Stimulated activated CD4-positive, alpha-beta T cell treated with anti-CD3 and anti-CD28 coated beads, TNF-alpha, amount 100 ng/mL, for 48 hours (primary cell): Measurements from ENCODE around the gene LRRC45.

Source experiments
- DNase-seq, 3 donors: peaks; one replicate each; pipeline ENCODE4 v3.0.0-alpha.2; 2020; ENCODE audit warnings: low read depth in 3 of 3

The LRRC45 gene

DNA sequence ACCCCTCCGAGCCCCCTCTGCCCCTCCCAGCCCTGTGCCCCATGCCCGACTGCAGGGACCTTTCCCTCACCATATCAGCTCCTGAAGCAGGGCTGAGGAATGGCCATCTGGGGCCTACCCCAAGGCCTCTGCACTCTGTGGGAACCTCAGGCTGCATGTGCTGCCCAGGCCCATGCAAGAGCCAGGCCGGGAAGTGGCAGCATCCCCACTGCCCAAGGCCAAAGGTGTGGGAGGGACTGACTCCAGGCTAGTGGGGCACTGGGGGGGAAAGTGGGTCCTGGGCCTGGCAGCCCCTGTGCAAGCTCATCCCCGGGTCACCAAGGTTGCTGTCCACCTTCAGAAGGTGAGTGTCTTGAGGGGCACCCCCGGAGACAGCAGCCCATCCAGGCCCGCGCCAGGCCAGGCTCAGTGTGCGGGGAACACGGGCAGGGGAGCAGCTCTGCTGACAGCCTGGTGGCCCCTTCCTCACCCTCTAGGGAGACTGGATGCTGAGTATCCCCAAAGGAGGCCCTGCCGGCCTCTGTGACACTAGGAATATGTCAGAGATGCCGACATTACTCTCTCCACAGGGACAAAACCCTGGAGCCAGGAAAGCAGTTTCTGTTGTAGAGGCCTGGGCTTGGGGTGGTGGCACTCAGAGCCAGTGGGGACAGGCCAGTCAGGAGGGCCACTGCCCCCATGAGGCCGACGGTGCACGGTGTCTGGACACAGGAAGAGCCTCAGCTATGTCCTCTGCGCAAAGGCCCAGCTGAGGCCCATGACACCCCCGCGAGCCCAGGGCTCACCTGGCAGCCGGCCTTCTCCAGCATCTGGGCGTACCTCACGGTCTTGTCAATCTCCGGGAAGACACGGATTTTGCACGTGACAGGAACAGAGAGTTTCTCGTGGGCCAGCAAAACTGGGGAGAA, 39.2 kb downstream of the LRRC45 start:
- DNase-seq = no peak

DNA sequence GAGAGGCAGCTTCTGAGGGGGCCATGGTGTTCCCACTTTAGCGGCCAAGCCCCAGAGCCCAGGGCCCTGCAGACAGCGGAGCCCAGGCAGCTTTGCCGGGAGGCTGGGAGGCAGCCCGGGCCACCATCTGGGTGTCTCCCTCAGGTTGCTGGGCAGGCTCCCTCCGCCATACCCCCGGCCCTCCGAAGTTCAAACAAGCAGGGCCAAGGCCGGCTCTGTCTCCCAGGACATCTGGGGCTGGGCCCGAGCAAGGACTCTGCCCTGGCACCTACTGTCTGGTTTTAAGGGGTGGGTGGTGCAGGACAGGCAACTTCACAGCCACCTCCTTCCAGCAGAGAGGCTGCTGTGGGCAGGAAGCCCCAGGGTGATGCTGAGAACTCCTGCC, 39.9 kb downstream of the LRRC45 start:
- DNase-seq = no peak

DNA sequence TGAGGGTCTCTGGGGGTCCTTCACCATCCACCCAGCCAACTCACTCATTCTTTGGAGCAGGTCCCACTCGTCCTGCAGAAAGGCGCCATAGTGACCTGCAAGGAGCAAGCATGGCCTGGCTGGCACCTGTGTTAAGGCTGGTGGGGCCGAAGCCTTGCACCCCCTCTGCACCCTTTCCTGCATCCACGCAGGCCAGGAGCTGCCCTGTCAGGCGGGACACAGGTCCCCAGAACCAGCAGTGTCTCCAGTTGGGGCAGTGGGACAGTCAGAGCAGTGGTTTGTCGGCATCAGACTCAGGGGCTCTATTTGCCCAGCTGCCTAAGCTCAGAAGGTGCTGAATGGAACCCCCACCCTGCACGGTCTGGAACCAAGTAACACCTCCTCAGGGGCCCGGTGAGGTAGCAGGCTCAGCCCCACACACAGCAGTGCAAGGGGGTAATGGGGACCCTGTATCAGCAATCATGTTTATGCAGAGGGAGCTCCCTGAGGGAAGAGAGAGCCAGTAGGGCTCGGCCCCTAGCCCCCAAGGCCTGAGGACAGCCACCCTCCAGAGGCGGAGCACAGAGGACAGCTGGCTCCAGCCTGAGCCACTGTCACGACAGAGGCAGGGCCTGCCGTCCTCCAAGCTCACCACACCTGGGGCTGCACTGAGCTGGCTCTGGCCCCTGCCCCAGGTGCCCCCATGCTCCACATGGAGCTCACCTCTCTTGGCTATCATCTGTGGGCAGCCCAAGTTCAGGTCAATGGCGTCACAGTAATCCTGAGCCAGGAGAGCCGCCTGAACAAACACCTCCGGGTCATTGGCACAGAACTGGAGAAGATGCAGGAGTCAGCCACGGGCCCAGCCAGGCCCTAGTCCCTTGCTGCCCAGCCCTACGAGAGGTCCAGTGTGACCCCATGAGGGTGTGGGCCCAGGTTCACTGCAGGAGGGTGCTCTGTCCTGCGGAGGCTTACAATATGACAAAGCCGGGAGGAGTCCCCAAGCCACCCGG, 40.6 kb downstream of the LRRC45 start:
- no peak for DNase-seq

DNA sequence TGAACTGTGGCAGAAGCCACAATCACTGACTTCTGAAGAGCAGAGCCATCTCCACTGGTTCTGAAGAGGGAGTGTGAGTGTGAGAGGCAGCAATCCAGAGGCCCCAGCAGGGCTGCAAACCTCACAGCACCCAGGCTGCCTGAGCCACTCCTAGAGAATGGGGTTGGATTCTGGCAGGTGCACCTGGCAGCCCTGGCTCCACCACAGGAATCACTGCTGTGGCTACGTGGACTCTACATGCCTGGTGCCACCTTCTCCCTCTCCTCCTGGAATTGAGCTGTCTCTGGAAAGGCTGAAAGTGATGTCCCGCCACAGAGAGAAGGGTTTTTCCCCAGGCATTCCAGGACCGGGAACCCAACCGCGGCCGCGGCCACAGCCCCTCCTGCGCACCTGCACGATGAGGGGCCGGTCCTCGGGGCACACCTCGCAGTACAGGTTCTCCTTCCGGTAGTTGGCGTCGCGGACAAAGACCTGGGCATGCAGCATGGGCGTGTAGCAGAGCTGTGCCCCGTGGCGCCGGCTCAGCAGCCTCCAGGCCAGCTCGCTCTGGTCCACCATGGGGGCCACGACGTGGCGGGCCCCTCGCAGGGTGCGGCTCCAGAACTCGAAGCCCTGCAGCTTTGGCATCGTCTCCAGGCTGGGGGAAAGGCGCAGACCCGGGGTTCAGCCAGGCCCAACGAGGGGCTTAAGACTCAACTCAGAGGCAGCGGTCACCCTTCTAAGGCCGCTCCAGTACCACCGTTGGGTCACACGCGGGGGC, 41.5 kb downstream of the LRRC45 start:
- no peak for DNase-seq

DNA sequence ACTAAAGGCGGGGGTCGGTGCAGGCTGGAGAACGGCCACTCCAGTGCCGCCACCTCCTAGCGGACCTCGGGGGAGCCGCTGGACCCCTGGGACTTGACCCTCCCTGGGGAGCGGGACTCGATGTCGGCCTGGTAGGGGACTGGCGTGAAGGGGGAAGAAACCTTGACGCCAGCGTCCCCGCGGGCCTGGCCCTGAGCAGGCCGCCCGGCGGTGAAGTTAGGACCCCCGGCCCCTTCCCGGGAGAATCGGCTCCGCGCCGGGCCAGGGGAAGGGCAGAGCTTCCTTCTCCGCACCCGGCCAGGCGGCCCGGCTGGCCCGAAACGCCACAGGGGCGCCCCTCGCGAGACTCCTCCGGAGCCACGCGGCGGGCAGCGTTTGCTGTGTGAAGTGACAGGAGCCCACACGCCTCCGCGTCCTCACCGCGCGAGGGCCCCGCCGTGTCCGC, 42.1 kb downstream of the LRRC45 start:
- DNase-seq = no peak

DNA sequence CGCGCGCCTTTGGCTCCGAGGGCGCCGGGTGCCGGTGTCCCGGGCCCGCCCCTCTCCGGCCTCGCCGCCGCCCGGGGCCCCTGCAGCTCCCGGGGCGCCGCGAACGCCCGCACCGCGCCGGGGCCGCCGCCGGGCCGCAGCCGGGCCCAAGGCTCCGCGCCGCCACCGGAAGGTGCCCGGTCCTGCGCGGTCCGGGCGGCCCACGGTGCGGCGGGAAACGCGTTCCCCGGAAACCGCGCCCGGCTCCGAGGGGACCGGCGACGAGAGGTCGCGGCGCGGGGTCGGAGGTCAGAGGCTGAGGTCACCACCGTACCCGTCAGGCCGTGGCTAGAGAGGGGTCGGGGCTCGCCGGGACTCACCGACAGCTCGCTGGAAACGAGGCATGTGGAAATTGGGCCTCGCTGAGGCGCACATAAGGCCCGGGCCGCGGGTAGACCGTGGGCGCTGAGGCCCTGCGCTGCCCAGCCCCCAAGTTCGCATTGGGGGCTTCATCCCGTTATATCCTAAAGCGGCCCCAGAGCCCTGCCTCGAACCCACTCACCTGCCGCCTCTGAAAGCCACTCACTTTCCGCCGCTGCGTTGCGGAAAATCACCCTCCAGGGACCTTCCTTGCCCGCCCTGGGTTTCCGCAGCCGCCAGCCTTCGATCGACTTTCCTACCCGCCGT, 42.7 kb downstream of the LRRC45 start, which contains the start of gene DUS1L:
TSS of gene DUS1L (minus strand) at position 167 of the 666 bp plus-strand sequence. CDS start 745 bp downstream, outside the sequence.
- DNase-seq = peak; percentile 49 to 61 (median 56)

DNA sequence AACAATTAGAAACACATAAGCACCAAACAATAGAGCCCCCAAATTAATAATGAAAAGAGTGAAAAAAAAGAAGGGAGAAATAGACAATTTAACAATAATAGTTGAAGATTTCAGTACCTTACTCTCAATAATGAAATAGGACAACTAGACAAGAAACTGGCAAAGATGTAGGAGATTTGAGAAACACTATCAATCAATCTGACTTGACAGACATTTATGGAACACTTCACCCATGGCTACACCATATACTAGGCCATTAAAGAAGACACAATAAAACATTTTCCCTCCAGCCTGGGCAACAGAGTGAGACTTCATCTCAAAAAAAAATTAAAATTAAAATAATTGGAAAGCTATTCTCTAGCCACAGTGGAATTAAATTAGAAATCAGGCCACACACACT, 47.5 kb downstream of the LRRC45 start:
- no peak for DNase-seq

DNA sequence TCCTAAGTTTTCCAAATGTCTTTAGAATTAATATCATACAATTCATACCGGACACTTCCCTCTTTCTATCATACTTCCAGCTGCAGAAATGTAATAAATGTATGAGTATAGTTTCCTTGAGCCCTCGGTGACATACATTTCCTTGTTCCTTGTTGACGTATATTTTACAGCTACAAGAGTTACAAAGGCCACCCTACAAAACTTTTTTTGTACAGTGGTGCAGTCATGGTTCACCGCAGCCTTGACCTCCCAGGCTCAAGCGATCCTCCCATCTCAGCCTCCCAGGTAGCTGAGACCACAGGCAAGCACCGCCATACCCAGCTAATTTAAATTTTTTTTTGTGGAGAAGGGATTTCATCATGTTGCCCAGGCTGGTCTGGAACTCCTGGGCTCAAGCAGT, 49.7 kb downstream of the LRRC45 start:
- no peak for DNase-seq

DNA sequence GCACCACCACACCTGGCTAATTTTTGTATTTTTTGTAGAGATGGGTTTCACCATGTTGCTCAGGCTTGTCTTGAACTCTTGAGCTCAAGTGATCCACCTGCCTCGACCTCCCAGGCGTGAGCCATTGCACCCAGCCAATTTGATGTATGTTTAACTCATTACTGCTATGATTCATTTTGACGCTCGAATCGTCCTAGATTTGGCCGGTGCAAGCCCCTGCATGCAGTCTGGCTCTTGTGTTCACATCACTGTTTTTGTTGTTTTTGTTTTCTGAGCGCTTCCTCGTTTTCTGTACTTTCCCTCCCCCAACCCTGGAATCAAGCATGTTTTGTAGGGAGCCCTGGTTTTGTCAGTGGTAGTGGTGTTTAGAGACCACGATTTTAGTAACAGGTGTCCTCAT, 50.3 kb downstream of the LRRC45 start:
- no peak for DNase-seq

DNA sequence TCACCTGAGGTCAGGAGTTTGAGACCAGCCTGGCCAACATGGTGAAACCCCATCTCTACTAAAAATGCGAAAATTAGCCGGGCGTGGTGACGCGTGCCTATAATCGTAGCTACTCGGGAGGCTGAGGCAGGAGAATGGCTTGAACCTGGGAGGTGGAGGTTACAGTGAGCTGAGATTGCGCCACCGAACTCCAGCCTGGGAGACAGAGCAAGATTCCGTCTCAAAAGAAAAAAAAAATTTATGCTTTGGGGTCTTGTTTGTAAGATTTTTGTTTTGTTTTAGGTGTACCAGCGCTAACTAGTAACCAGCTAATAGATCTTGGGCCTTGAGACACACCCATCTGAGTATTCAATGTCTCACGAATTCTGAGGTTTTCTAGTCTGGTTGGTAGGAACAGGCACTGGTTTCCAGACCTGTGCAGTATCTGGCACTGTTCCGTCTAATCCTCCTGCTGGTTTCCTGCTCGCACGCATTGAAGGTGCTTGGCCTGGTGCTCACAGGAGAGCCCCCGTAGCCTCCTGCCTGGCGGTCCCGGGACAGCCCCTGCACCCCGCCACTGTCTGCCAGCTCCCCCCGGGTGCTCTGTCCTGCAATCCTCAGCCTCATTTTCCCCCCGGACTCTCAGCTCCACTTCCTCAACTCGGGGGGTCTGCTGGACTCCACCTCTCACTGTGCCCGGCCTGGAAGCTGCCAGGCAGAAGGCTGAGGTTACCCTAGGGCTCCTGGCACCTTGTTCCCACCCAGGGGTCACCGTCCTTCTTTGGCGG, 53.1 kb downstream of the LRRC45 start:
- no peak for DNase-seq

DNA sequence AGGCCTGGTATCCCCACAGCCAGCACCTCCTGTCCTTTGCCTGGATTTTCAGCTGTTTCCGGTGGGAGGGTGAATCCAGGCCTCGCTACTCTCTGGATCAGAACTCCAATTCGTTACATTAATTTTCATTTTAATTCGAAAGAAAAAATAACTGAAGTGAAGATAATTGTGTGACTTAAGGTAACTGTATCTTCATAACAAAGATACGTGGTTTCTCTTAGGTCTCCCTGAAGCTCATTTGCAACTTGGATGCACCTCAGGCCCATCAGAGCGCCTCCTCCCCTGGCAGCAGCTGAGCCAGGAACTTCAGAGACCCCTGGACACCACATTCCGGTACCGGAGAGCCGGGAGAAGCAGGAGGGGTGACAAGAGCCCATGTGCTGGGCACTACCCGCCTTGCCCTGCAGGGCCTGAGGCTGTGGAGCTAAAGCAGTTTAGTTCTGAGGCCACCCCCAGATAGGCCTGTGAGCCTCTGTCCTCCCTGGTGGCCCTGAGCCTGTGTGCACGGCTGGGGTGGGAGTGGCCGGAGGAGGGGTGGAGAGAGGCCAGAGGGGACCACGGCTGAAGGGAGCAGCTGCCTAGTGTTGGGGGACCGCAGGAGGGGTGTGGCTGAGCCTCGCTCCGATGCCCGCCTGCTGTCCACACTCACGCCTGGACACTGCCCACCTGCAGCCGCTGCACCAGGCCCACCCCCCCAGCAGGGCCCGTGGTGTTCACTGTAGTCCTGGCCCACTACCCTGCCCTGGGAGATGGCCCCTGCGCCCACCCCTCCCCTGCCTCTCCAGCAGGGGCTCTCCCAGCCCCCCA, 53.9 kb downstream of the LRRC45 start:
- DNase-seq = no peak

DNA sequence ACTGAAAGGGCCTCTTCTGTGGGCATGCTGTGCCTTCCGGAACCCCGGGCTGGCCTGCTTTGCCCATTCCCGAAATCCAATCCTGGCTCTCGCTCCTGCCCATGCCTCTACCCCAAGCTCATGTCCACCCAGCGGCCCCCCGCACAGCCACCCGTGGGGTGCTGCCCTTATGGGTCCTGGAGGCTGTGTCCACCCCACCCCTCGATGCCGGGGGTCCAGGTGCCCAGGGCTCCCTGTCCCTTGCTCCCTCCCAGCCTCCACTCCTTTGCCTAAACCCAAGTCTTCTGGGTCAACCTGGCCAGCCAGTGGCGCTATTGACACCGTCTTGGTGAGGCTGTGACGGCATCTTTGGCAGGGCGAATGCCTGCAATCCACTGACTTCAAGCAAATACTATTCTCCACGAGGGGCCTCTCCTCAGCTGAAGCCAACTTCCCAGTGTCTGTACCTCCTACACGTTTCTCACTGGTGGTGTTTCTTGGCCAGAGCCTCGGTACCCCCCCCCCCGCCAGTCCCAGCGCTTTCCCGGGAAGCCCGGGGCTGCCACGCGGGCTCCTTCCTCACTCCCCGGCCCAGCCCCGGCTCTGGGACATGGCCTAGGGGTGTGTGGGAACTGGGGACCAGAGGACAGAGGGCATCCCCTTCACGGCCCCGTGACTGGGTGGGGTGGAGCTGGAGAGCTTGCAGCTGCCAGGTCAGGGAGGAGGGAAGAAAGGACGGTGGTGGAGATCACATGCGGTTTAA, 54.7 kb downstream of the LRRC45 start:
- no peak for DNase-seq

DNA sequence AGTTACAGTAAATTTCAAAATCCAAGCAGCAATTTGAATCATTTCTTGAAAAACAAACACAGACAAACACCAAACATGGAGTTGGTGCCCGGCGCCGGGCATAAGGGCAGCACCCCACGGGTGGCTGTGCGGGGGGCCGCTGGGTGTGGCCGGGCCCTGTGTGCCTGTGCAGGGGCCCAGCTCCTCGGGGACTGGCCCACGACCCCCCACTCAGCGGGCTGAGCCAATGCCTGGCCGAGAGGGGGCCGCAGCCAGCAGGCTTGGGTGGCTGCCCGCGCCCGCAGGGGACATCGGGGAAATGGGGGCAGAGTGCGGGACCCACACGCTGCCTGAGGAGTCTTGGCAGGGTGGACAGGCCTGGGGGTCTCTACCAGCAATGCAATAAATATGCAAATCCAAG, 55.3 kb downstream of the LRRC45 start:
- DNase-seq = no peak

DNA sequence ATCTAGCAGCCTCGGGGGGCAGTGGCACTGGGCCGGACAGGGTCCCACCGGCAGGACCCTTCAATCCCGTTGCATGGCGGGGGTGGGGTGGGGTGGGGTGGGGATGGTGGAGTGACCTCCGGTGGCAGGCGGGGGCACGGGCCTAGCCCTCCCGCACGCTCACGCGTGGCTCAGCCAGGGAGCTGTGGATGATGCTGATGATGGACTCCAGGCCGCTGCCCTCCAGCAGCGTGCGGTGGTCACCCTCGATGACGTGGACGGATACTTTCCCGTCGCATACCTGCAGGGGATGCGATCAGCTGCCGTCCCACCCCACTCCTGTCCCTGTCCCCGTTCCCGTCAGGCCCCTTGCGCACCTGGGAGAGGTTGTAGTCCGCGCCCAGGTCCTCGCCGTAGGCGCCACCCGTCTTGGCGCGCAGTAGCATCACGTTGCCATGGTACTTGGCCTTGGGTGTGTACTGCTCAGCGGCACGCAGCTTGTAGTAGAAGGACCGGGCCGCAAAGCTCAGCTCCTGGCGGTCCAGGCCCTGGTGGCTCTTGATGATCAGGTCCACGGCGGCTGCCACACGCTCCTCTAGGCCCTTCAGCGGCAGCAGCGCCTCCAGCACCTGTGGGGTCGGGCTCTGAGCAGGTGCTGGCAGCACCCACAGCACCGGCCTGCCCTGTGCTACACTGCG, 56.0 kb downstream of the LRRC45 start:
- no peak for DNase-seq

DNA sequence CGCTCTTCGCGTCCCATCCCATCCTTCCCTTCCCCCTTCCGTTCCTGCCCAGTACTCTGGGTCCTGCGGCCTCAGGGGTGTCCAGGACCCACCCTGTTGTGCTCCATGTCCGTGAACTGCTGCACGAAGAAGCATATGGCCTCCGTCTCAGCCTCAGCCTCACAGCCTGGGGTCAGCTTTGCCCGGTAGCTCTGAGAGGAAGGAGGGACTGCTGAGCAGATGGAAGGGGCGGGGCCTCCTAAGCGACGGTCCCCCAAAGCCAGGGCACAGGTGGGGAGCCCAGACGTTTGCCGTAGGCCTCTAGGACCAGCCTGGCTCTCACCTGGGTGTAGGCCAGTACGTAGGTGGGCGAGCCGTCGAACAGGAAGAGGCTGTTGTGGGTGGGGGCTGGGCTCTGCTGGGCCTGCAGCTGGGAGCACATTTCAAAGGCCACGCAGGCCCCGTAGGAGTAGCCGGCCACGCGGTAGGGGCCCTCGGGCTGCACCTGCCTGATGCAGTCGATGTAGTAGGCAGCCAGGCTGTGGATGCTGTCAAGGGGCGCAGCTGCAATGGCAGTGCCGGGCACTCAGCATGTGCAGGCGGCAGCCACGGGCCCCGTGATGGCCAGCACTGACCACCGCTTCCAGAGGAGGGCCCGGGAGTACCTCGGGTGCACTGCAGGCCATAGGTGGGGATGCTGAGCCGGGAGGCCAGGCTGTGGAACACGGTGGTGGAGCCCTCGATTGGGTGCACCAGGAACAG, 57.1 kb downstream of the LRRC45 start:
- no peak for DNase-seq
